ENCODE measurements around the gene MACF1. TPM values are rescaled to one million over a fixed set of nuclear protein-coding genes. Genes with fewer than 3 reads are reported as not detected.

The MACF1 gene
- total and polyA plus RNA-seq, 7 donors = 38.9 to 162 (median 71.4) TPM

- Histone ChIP-seq H3K27ac (no peak overlapping the region), H3K27me3 (ENCODE audit: insufficient read depth in 3 of 3, low read length in 2 of 3) (no peaks in the 10 kb centered on the region), H3K4me1 (no peaks in the 10 kb centered on the region), H3K36me3 (ENCODE audit: insufficient read depth in 1 of 2, low read depth in 1 of 2) (peaks cover 9 to 96% of the 10 kb centered on the region in 2 donors), H3K4me3 (no peak overlapping the region), H3K9me3 (no peaks in the 10 kb centered on the region)
- TF ChIP-seq CTCF (IDR thresholded peaks at IDR 0.05) = no peak
- ATAC-seq (no peak), DNase-seq (no peak)
- WGBS, 3 donors = 91 to 95% (median 91%) methylated on average over 3 of the region's 3 CpGs
- intact Hi-C loops (cut with DNase I) = no loop called here
Observed at GRCh38 chr1:39342776-39343175, 138.3 kb downstream of the MACF1 start.

- Histone ChIP-seq H3K36me3 (ENCODE audit: insufficient read depth in 1 of 2, low read depth in 1 of 2) (peaks cover 8 to 96% of the 10 kb centered on the region in 2 donors), H3K27ac (no peak overlapping the region), H3K4me1 (no peaks in the 10 kb centered on the region), H3K27me3 (ENCODE audit: insufficient read depth in 3 of 3, low read length in 2 of 3) (no peaks in the 10 kb centered on the region), H3K9me3 (no peaks in the 10 kb centered on the region), H3K4me3 (no peak overlapping the region)
- DNase-seq = no peak
- intact Hi-C loops (cut with DNase I) = no loop called here
- TF ChIP-seq CTCF (IDR thresholded peaks at IDR 0.05) = no peak
- ATAC-seq = no peak
- 72 to 77% (median 73%) methylated on average over 12 of the region's 12 CpGs for WGBS, 3 donors
Observed at GRCh38 chr1:39344394-39345154, 140.1 kb downstream of the MACF1 start.

GRCh38 chr1:39346872-39347271 is 142.4 kb downstream of the MACF1 start:
- intact Hi-C loops (cut with DNase I) = no loop called here
- ATAC-seq (no peak), DNase-seq (no peak)
- no peaks in the 10 kb centered on the region for H3K9me3 ChIP-seq
- peaks cover 15 to 96% of the 10 kb centered on the region in 2 donors for H3K36me3 ChIP-seq (ENCODE audit: insufficient read depth in 1 of 2, low read depth in 1 of 2)
- TF ChIP-seq CTCF (IDR thresholded peaks at IDR 0.05) = no peak
- 43 to 47% (median 44%) methylated on average over 2 of the region's 2 CpGs for WGBS, 3 donors
- no peaks in the 10 kb centered on the region for H3K27me3 ChIP-seq (ENCODE audit: insufficient read depth in 3 of 3, low read length in 2 of 3)
- H3K4me1 ChIP-seq = no peaks in the 10 kb centered on the region
- no peak overlapping the region for H3K27ac ChIP-seq
- H3K4me3 ChIP-seq = no peak overlapping the region

GRCh38 chr1:39348278-39348677 is 143.8 kb downstream of the MACF1 start:
- TF ChIP-seq CTCF (IDR thresholded peaks at IDR 0.05) = no peak
- intact Hi-C loops (cut with DNase I) = no loop called here
- ATAC-seq (no peak), DNase-seq (no peak)
- H3K9me3 ChIP-seq = no peaks in the 10 kb centered on the region
- peaks cover 19 to 96% of the 10 kb centered on the region in 2 donors for H3K36me3 ChIP-seq (ENCODE audit: insufficient read depth in 1 of 2, low read depth in 1 of 2)
- 93 to 99% (median 95%) methylated on average over 1 of the region's 1 CpG for WGBS, 3 donors
- no peaks in the 10 kb centered on the region for H3K4me1 ChIP-seq
- no peak overlapping the region for H3K27ac ChIP-seq
- H3K4me3 ChIP-seq = no peak overlapping the region
- H3K27me3 ChIP-seq (ENCODE audit: insufficient read depth in 3 of 3, low read length in 2 of 3) = no peaks in the 10 kb centered on the region

GRCh38 chr1:39352881-39353280 is 148.4 kb downstream of the MACF1 start:
- no peaks in the 10 kb centered on the region for H3K27me3 ChIP-seq (ENCODE audit: insufficient read depth in 3 of 3, low read length in 2 of 3)
- TF ChIP-seq CTCF (IDR thresholded peaks at IDR 0.05) = no peak
- H3K9me3 ChIP-seq = no peaks in the 10 kb centered on the region
- 66 to 75% (median 75%) methylated on average over 3 of the region's 3 CpGs for WGBS, 3 donors
- H3K4me1 ChIP-seq = no peaks in the 10 kb centered on the region
- H3K27ac ChIP-seq = no peak overlapping the region
- intact Hi-C loops (cut with DNase I) = no loop called here
- H3K36me3 ChIP-seq (ENCODE audit: insufficient read depth in 1 of 2, low read depth in 1 of 2) = peaks cover 24 to 100% of the 10 kb centered on the region in 2 donors
- DNase-seq (no peak), ATAC-seq (peak in 2 of 4 donors; percentile 19 to 35)
- H3K4me3 ChIP-seq = no peak overlapping the region
